Neural cell (in vitro differentiated cells): ENCODE measurements around the gene HIVEP1.

Experiments
- CTCF ChIP-seq: fragments of 450-650 bp; IDR thresholded peaks from 2 replicates; pipeline ENCODE4 v1.5.1; 2014; ENCODE audit warnings: antibody characterized with exemption, mild to moderate bottlenecking, moderate library complexity; ENCODE audit not compliant: poor library complexity, severe bottlenecking
- RAD21 ChIP-seq: fragments of 450-650 bp; conservative IDR thresholded peaks from 2 replicates; pipeline ENCODE4 v1.6.1; 2014; ENCODE audit warnings: antibody characterized with exemption, mild to moderate bottlenecking, moderate library complexity
- REST ChIP-seq: IDR thresholded peaks from 2 replicates; pipeline ENCODE4 v1.6.1; 2012; ENCODE audit warnings: borderline replicate concordance

- TF ChIP-seq REST (no peak), RAD21 (no peak), CTCF (no peak)
These were observed 70.3 kb downstream of the HIVEP1 start for GRCh38 chr6:12082368-12082767.
